HEK293T (cell line): ENCODE measurements around the gene CHMP1A.

ENCODE experiments used
- BHLHE40 ChIP-seq: fragments of 450-650 bp; IDR thresholded peaks from 2 replicates; pipeline ENCODE4 v1.6.1; 2016; ENCODE audit warnings: mild to moderate bottlenecking, moderate library complexity, borderline replicate concordance
- FOXA1 ChIP-seq: fragments of 450-650 bp; IDR thresholded peaks from 2 replicates; pipeline ENCODE4 v1.6.1; 2016; ENCODE audit warnings: mild to moderate bottlenecking
- FOXK2 ChIP-seq: fragments of 450-650 bp; IDR thresholded peaks from 2 replicates; pipeline ENCODE4 v1.6.1; 2016; ENCODE audit warnings: mild to moderate bottlenecking
- L3MBTL2 ChIP-seq: fragments of 450-650 bp; conservative IDR thresholded peaks from 2 replicates; pipeline ENCODE4 v1.6.1; 2016; ENCODE audit warnings: mild to moderate bottlenecking
- SP1 ChIP-seq: fragments of 450-650 bp; IDR thresholded peaks from 2 replicates; pipeline ENCODE4 v1.6.1; 2017
- SUZ12 ChIP-seq: fragments of 450-650 bp; IDR thresholded peaks from 2 replicates; pipeline ENCODE4 v1.6.1; 2016; ENCODE audit warnings: mild to moderate bottlenecking

- TF ChIP-seq FOXK2 (no peak), SP1 (no peak), SUZ12 (no peak), L3MBTL2 (no peak), BHLHE40 (no peak), FOXA1 (no peak)
Measured at GRCh38 chr16:89690392-89690901, 32.9 kb upstream of the CHMP1A start.
